GM21723 (cell line): ENCODE measurements around the gene GPC5.
"Not testable (repeated sequence)": the region's sequence is repeated elsewhere in the genome, so short reads cannot be mapped to it uniquely, and the experiment has no call there.

Source experiments
- ATAC-seq: cut with Tn5 transposase; IDR thresholded peaks from one replicate; pipeline ENCODE4 v1.9.1; 2021; ENCODE audit warnings: mild to moderate bottlenecking, moderate library complexity; ENCODE audit not compliant: unreplicated experiment

Gene GPC5

DNA sequence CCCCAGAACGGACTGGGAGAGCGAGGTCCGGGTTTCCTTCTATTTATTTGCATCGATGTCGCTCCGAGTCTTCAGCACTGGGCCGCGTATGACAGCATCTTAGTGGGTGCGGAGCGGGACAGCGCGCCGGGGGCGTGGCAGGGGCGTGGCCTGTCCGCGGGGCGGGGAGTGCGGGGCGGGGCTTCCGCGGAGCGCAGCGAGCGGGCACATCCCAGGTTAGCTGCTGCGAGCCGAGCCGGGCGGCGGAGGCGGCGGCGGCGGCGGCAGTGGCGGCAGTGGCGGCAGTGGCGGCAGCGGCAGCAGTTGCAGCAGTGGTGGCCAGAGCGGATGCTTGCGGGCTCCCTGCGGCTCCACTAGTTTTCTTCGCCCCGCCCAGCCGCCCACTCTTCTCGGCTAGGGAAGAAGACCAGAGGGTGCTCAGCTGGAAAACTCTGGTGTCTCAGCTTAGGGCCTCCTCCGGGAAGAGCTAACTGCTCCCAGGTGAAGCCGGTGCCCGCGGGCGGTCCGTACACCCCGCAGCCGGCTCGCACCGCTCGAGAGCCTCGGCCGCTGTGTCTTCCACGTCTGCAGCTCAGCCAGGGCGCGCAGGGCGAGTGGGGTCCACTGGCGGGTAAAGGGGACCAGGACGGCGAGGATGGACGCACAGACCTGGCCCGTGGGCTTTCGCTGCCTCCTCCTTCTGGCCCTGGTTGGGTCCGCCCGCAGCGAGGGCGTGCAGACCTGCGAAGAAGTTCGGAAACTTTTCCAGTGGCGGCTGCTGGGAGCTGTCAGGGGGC lies at the start of gene GPC5:
TSS of gene GPC5 (plus strand) at position 209 of the 776 bp plus-strand sequence.
- ATAC-seq, result peak; percentile 93

DNA sequence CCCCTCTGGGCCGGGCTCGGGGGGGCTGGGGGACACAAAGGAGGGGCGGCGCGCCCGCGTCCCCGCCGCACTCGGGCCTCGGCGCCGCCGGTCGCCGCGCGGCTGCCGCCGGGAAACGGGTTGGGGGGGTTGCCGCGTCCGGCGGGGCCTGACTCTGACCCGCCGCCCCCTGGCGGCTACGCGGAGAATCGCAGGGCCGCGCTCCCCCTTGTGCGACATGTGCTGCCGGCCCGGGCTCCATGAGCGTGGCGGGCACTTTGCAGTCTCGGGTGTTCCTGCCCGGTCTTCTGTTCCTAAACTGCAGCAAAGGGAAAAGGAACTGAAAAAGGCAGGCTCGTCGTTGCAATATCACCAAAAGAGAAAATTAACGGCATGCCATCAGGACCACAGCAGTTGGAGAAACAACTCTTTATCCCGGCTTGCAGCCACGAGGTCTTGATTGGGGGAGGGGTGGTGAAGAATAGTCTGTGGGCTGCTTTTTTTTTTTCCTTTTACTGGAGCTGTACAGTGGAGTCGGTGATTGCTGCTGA lies 49.5 kb upstream of the GPC5 start:
- ATAC-seq, result peak; percentile 57

- ATAC-seq, result no peak
These were observed 48.2 kb upstream of the GPC5 start for GRCh38 chr13:91349992-91350911.

GRCh38 chr13:91351123-91351522 lies 47.3 kb upstream of the GPC5 start:
- ATAC-seq, result no peak

DNA sequence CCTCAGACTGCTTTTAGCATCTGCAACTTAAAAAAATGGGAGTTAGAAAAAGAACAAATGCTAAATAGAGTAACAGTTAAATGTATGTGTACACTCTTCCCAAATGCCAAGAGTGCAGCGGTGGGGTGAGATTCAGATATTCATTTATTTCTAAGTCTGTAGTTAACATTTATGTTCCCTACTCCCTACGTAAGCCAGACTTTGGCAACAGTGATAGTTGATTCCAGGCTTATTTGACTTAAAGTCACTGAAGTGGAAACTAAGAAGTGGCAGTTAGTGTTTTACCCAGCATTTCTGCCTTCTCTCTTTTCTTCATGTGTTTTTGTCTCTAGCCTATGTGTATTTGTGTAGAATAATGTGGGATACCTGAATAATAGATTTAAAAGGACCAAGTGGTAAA lies 46.4 kb upstream of the GPC5 start:
- ATAC-seq, result no peak

DNA sequence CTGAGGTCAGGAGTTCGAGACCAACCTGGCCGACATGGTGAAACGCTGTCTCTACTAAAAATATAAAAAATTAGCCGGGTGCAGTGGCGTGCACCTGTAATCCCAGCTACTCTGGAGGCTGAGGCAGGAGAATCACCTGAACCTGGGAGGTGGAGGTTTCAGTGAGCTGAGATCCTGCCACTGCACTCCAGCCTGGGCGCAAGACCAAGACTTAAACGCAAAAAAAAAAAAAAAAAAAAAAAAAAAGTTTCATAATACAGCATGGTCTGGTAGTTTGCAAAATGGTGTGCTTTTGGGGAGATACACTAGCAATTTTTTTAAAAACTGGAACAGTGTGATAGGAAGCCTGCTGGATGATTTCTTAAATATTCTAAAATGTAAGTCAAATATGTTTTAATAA lies 45.5 kb upstream of the GPC5 start:
- not testable (repeated sequence) for ATAC-seq

DNA sequence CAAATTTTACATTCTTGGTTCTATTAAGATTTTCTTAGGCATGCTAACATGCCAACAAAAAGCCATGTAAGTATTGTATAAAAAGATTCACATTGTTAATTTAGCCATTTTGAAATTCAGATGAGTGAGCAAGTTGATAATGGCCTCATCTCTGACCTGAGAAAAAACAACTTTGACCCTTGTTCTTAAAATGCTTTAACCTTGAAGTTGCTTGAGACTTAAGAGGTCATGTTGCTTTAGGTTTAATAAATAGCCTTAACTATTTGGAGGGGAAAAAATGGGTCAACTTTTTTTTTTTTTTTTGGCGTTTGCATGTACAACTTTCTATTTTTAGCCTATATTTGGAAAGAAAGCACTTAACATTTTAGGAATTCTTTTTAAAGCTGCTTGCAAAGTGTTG lies 44.9 kb upstream of the GPC5 start:
- no peak for ATAC-seq

- ATAC-seq, result no peak
These were observed 43.2 kb upstream of the GPC5 start for GRCh38 chr13:91355099-91355825.

DNA sequence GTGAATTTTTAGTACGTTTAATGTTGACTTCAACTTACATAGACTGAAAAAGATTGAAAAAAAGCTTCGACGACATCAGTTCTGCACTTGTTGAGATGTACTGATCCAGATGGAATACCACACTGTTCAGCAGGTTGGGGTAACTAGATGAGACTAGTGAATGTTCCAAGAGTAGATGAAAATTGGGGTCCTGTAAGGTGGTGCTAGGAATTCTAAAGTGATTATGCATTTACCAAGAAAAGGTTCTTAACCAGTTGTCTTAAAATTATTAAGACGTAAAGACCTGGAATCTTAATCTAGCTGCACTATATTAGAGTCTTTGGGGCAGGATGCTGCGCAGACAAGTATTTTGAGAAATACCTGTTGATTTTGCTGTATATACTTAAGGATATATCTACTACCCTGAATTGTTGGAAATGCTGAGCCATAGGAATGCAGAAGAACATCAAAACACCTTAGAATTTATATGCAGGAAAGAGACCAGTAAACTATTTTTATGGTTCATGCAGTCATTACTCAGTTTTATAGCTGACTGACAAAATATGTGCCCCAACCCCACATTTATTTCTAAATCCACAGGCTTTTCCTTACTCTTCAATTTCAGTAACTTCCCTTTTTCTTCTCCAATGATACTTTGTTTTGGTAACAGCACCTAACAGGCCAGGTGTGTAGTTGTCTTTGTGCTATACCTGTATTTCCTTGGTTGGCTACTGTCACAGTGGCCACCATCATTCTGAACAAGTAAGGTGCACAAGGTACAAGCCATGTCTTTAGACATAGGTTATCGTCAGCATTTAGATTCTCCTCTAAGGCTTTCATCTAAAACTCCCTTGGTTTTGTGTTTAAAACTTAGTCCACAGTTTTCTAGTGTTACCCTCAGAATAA lies 42.4 kb upstream of the GPC5 start:
- no peak for ATAC-seq

DNA sequence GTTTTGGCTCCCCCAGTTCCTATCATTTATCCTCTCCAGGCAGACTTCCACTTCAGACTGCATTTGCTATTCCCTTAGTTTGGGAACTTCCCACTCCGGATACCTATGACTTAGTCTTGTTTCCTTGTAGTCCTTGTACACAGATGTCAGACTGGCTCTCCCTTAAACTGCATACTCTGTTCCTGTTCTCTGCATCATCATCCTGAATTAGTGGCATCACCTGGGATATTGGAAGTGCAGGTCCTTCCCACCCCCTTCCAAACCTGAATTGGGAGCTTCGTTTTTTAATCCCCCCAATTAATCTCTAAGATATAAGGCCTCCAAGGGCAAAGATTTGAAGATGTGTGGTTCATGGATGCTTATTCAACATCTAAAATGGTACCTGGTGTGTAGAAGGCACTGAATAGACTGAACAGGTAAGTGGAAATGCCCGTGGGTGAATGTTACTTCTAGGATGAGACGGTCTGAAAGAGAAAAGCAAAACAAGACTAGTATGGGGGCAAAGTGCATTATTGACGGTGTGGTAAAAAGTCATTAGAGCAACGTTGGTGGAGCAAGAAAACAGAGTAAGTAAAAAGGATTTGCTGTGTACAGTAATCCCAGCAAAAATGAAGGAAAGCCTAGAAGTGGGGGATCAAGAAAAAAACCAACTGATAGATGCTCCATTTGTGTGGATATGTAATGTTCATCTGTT lies 41.4 kb upstream of the GPC5 start:
- ATAC-seq, result no peak

GRCh38 chr13:91357613-91358386 lies 40.6 kb upstream of the GPC5 start:
- ATAC-seq, result no peak

- ATAC-seq, result no peak
These were observed 40.0 kb upstream of the GPC5 start for GRCh38 chr13:91358387-91358782.

- no peak for ATAC-seq
These were observed 39.3 kb upstream of the GPC5 start for GRCh38 chr13:91359111-91359510.

DNA sequence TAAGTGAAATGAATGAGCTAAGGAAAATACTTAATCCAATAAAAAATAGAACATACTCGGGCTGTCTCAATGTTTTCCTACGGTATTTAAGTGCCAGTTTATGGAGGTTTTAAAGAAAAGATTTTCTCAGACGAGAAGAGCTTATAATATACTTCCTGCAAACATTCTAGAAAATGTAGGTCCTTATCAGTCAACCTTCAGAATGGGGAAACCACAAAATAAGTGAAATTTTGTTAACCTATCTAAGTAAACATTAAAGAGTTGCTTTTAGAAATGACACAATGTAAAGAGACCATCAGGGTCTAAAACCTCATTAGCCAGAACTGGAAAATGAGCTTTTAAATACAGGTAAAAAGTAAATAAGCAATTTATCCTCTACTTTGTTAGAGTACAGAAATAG lies 38.8 kb upstream of the GPC5 start:
- no peak for ATAC-seq

DNA sequence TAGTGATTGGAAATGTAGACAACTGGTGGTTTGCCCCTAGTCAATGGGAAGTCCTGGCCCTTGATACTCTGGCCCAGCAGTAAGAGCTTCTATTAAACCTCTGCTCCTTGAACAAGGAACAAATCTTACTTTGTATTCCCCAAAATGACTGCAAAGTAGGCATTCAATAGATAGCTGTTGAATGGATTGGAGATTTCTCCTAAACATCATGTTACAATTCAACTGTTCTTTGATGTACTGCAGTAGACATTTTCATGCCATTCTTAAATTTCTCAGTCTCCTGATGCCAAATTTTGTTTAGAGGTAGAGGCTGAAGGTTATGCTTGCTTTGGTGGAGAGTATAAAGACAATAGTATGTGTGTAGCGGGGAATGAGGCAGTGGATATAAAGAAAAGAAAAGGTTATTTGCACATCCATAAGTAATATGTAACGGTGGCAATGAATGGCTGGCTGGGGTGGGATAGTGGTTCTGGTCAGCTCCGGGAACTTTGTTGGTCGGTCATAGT lies 38.1 kb upstream of the GPC5 start:
- ATAC-seq, result no peak

DNA sequence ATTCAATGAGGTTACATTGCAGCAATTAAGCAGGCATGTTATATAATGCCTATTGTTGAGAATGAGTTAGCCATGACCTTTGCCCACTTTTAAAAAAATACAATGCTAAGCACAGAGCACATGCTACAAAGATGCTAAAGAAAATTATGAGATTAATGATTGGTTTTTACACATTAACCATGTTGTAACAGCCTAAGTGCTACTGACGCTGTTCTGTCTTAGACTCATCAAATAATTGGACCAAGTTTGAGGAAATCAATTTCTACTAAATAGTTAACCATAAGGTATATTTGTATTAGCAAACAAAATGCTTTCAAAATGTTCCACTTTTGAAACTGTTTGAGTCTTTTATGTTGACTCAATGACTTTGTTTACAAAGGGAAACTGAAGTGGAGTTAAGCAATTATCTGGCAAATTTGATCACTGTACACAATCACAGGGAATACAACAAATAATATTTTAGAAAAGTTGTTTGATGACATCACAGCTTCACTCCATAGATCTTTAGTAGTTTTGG lies 36.6 kb upstream of the GPC5 start:
- no peak for ATAC-seq

DNA sequence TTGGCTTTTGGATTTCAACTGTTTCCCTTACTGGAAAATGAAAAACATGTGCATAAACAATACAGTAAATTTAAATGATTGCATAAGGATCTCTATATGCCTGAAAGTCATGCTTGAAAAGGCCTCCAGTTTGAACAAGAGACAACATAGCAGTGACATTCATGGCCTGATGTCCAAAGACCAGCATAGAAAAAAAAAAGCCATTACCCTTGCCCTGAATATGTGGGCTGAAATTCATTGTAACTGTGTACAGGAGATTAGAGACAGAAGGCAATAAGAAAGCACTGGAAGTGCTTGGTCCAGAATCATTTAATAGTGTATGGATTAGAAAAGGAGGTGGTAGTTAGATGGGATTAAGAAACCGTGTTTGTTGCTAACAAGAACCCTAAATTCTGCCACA lies 35.5 kb upstream of the GPC5 start:
- no peak for ATAC-seq

DNA sequence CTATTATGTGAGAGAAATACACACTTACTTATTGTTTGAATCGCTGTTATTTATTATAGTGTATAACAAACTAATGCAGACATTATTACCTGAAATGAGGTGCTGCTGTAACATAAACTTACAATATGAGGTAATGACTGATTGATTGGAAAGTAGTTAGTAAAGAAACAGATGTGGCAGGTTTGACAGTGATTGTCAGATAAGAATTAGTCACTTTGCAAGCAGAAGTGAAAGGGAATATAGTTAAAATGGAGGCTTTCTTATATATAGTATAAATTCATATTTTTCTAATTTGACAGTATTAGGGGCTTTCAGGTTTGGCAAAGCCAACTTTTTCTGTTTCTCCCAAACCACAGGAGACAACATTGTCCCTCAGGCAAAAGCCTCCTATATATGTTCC lies 30.3 kb upstream of the GPC5 start:
- ATAC-seq, result peak; percentile 40
